Measurements from ENCODE around the gene FAM98C. TPM values are rescaled to one million over a fixed set of nuclear protein-coding genes. Genes with fewer than 3 reads are reported as not detected.

FAM98C gene
- total and polyA plus RNA-seq, 2 donors (not counting 1 experiment from before 2014, with no cell fraction given): 44.1 to 73.5 TPM

GRCh38 chr19:38395381-38396114, 7.3 kb upstream of the FAM98C start:
- Histone ChIP-seq H3K27me3 (replicated peaks in 1 of 4; ENCODE audit: control extremely low read depth in 1 of 4, control insufficient read depth in 3 of 4, insufficient read depth in 4 of 4, low read length in 3 of 4) (peaks cover 0 to 46% (median 22%) of the 10 kb centered on the region in 4 experiments), H3K36me3 (replicated peaks in 1 of 2; ENCODE audit: control extremely low read depth in 1 of 2, control insufficient read depth in 1 of 2, extremely low read depth in 1 of 2, insufficient read depth in 2 of 2, low read length in 1 of 2) (no peaks in the 10 kb centered on the region), H4K20me1 (ENCODE audit: control insufficient read depth, insufficient read depth, low read length, poor library complexity, severe bottlenecking) (no peaks in the 10 kb centered on the region), H3K4me1 (ENCODE audit: control insufficient read depth in 2 of 2, insufficient read depth in 2 of 2, low read length in 2 of 2) (peaks cover 16 to 17% of the 10 kb centered on the region in 2 donors), H3K4me2 (replicated peaks; ENCODE audit: low read depth, low read length, poor library complexity, severe bottlenecking) (peak overlapping the region; percentile 77), H2AFZ (ENCODE audit: insufficient read depth, low read depth, low read length, poor library complexity, severe bottlenecking) (peak overlapping the region; percentile 71), H3K4me3 (ENCODE audit: control extremely low read depth in 1 of 5, extremely low read depth in 1 of 5, insufficient read depth in 1 of 5, low read depth in 2 of 5, low read length in 4 of 5) (peak overlapping the region in 4 of 5 experiments; percentile 4 to 57 (median 43)), H3K79me2 (ENCODE audit: control insufficient read depth, insufficient read depth, low read length) (no peaks in the 10 kb centered on the region), H3K27ac (ENCODE audit: low read length in 2 of 2) (no peak overlapping the region), H3K9me3 (ENCODE audit: control extremely low read depth in 1 of 3, control insufficient read depth in 2 of 3, insufficient read depth in 1 of 3, low read length in 2 of 3) (peaks cover 0 to 11% (median 0%) of the 10 kb centered on the region in 3 donors), H3K9ac (ENCODE audit: low read length) (peak overlapping the region; percentile 56)
- ChIA-PET CTCF (interaction anchor here (0.6 kb wide), 2 partner anchors 144 to 238 kb away, joined by 3 to 5 read pairs; no protein-coding TSS in a partner anchor), POLR2A (interaction anchor here (1.1 kb wide), 1 partner anchor 8 kb away, joined by 3 read pairs; no protein-coding TSS in a partner anchor)
- peaks cover 45% of the 10 kb centered on the region for H3K27me3 Mint-ChIP-seq
- H3K9me3 Mint-ChIP-seq (ENCODE audit: insufficient read depth): no peaks in the 10 kb centered on the region
- 11% methylated on average over 84 of the region's 86 CpGs for whole genome bisulfite sequencing (ENCODE audit: insufficient coverage)
- ATAC-seq (ENCODE audit: low read depth) (peak; percentile 63), DNase-seq (peak; percentile 55)
- peak overlapping the region; percentile 70 for H3K4me3 Mint-ChIP-seq
- no peak for TF ChIP-seq EZH2 (IDR thresholded peaks at IDR 0.05; ENCODE audit: borderline replicate concordance, insufficient read depth, low read depth, low read length, poor library complexity, severe bottlenecking)
- intact Hi-C loops (cut with micrococcal nuclease): no loop called here
- H3K4me1 Mint-ChIP-seq: peaks cover 14% of the 10 kb centered on the region
- H3K27ac Mint-ChIP-seq: no peak overlapping the region

- H3K79me2 ChIP-seq (ENCODE audit: control insufficient read depth, insufficient read depth, low read length): peaks cover 9% of the 10 kb centered on the region
- peaks cover 19 to 27% of the 10 kb centered on the region in 2 donors for H3K4me1 ChIP-seq (ENCODE audit: control insufficient read depth in 2 of 2, insufficient read depth in 2 of 2, low read length in 2 of 2)
- H3K4me3 ChIP-seq (ENCODE audit: control extremely low read depth in 1 of 5, extremely low read depth in 1 of 5, insufficient read depth in 1 of 5, low read depth in 2 of 5, low read length in 4 of 5): no peak overlapping the region
- H3K27me3 Mint-ChIP-seq: peaks cover 38% of the 10 kb centered on the region
- H3K27ac Mint-ChIP-seq: no peak overlapping the region
- H3K4me2 ChIP-seq (replicated peaks; ENCODE audit: low read depth, low read length, poor library complexity, severe bottlenecking): no peak overlapping the region
- no peak overlapping the region for H3K9ac ChIP-seq (ENCODE audit: low read length)
- DNase-seq (no peak), ATAC-seq (ENCODE audit: low read depth) (no peak)
- no peaks in the 10 kb centered on the region for H3K36me3 ChIP-seq (replicated peaks in 1 of 2; ENCODE audit: control extremely low read depth in 1 of 2, control insufficient read depth in 1 of 2, extremely low read depth in 1 of 2, insufficient read depth in 2 of 2, low read length in 1 of 2)
- no peak for TF ChIP-seq EZH2 (IDR thresholded peaks at IDR 0.05; ENCODE audit: borderline replicate concordance, insufficient read depth, low read depth, low read length, poor library complexity, severe bottlenecking)
- no peak for TF ChIP-seq CTCF (IDR thresholded peaks at IDR 0.05)
- POLR2A ChIA-PET: no interaction called here
- H3K27ac ChIP-seq (ENCODE audit: low read length in 2 of 2): no peak overlapping the region
- no peak overlapping the region for H3K4me3 Mint-ChIP-seq
- 79% methylated on average over 4 of the region's 9 CpGs for WGBS (ENCODE audit: insufficient coverage)
- H4K20me1 ChIP-seq (ENCODE audit: control insufficient read depth, insufficient read depth, low read length, poor library complexity, severe bottlenecking): no peaks in the 10 kb centered on the region
- intact Hi-C loops (cut with micrococcal nuclease): no loop called here
- peaks cover 0 to 50% (median 19%) of the 10 kb centered on the region in 4 experiments for H3K27me3 ChIP-seq (replicated peaks in 1 of 4; ENCODE audit: control extremely low read depth in 1 of 4, control insufficient read depth in 3 of 4, insufficient read depth in 4 of 4, low read length in 3 of 4)
- H2AFZ ChIP-seq (ENCODE audit: insufficient read depth, low read depth, low read length, poor library complexity, severe bottlenecking): no peak overlapping the region
- H3K4me1 Mint-ChIP-seq: peaks cover 25% of the 10 kb centered on the region
- peaks cover 0 to 11% (median 0%) of the 10 kb centered on the region in 3 donors for H3K9me3 ChIP-seq (ENCODE audit: control extremely low read depth in 1 of 3, control insufficient read depth in 2 of 3, insufficient read depth in 1 of 3, low read length in 2 of 3)
- CTCF ChIA-PET: interaction anchor here (1.4 to 1.5 kb wide), 2 partner anchors 235 to 531 kb away, joined by 4 to 6 read pairs; partner anchors contain the start of genes MRPS12 and SARS2
- H3K9me3 Mint-ChIP-seq (ENCODE audit: insufficient read depth): no peaks in the 10 kb centered on the region
Observed at GRCh38 chr19:38399081-38399480, 3.8 kb upstream of the FAM98C start.

Data from B cell (primary cell).